PC-9 (cell line): Measurements from ENCODE around the gene FLT3.

Source experiments
- CTCF ChIP-seq: fragments of 200-600 bp; sonication (generic); conservative IDR thresholded peaks from 2 replicates; pipeline ENCODE4 v1.6.1; 2017; ENCODE audit warnings: mixed run types, antibody characterized with exemption, mild to moderate bottlenecking, moderate library complexity
- EZH2 ChIP-seq: fragments of 200-600 bp; sonication (generic); IDR thresholded peaks from 2 replicates; pipeline ENCODE4 v1.8.0; 2017; ENCODE audit warnings: antibody characterized with exemption, low read depth

- no peak for TF ChIP-seq CTCF
- TF ChIP-seq EZH2, result no peak
Observed at GRCh38 chr13:27988520-27988919, 111.9 kb downstream of the FLT3 start, which contains the start of gene URAD.
